ENCODE measurements around the gene DIS3L2.

The DIS3L2 gene

GRCh38 chr2:232342635-232343565 lies 381.4 kb downstream of the DIS3L2 start:
- ATAC-seq: no peak
- no peak for TF ChIP-seq ESRRG (CRISPR knock-in tag; IDR thresholded peaks at IDR 0.05)
- TF ChIP-seq CSRNP3 (CRISPR knock-in tag; IDR thresholded peaks at IDR 0.05): no peak
- TF ChIP-seq TSHZ2 (CRISPR knock-in tag; IDR thresholded peaks at IDR 0.05): no peak
- TF ChIP-seq RARB (CRISPR knock-in tag; IDR thresholded peaks at IDR 0.05): no peak
- no peak for TF ChIP-seq CSDC2 (CRISPR knock-in tag; IDR thresholded peaks at IDR 0.05)
- no peak for TF ChIP-seq SNAI2 (CRISPR knock-in tag; IDR thresholded peaks at IDR 0.05)
- no peak for TF ChIP-seq POU6F1 (CRISPR knock-in tag; IDR thresholded peaks at IDR 0.05; ENCODE audit: borderline replicate concordance, low read depth)
- no peak for TF ChIP-seq TOX (CRISPR knock-in tag; IDR thresholded peaks at IDR 0.05; ENCODE audit: borderline replicate concordance)
- TF ChIP-seq BACH2 (CRISPR knock-in tag; IDR thresholded peaks at IDR 0.05; ENCODE audit: borderline replicate concordance): no peak
- TF ChIP-seq ZFP3 (CRISPR knock-in tag; IDR thresholded peaks at IDR 0.05): no peak
- TF ChIP-seq OSR1 (CRISPR knock-in tag; IDR thresholded peaks at IDR 0.05): no peak
- no peak for TF ChIP-seq PATZ1 (CRISPR knock-in tag; IDR thresholded peaks at IDR 0.05; ENCODE audit: borderline replicate concordance)
- TF ChIP-seq ZNF565 (CRISPR knock-in tag; conservative IDR thresholded peaks at IDR 0.05; ENCODE audit: low read depth): no peak

GRCh38 chr2:232343821-232344220 lies 382.3 kb downstream of the DIS3L2 start:
- TF ChIP-seq ZFP3 (CRISPR knock-in tag; IDR thresholded peaks at IDR 0.05) (no peak), TCF4 (CRISPR knock-in tag; IDR thresholded peaks at IDR 0.05; ENCODE audit: borderline replicate concordance) (no peak), CSDC2 (CRISPR knock-in tag; IDR thresholded peaks at IDR 0.05) (no peak), POU6F1 (CRISPR knock-in tag; IDR thresholded peaks at IDR 0.05; ENCODE audit: borderline replicate concordance, low read depth) (no peak), ZNF565 (CRISPR knock-in tag; conservative IDR thresholded peaks at IDR 0.05; ENCODE audit: low read depth) (no peak), ESRRG (CRISPR knock-in tag; IDR thresholded peaks at IDR 0.05) (no peak), TSHZ2 (CRISPR knock-in tag; IDR thresholded peaks at IDR 0.05) (no peak), ZC3H10 (CRISPR knock-in tag; IDR thresholded peaks at IDR 0.05) (no peak), ARNTL (CRISPR knock-in tag; IDR thresholded peaks at IDR 0.05; ENCODE audit: borderline replicate concordance, low read depth) (no peak), BACH2 (CRISPR knock-in tag; IDR thresholded peaks at IDR 0.05; ENCODE audit: borderline replicate concordance) (no peak), ZNF8 (CRISPR knock-in tag; IDR thresholded peaks at IDR 0.05) (no peak), SNAI2 (CRISPR knock-in tag; IDR thresholded peaks at IDR 0.05) (no peak), GLIS3 (CRISPR knock-in tag; IDR thresholded peaks at IDR 0.05) (no peak), OSR1 (CRISPR knock-in tag; IDR thresholded peaks at IDR 0.05) (no peak), PPARA (CRISPR knock-in tag; IDR thresholded peaks at IDR 0.05; ENCODE audit: borderline replicate concordance) (no peak)
- no peak for ATAC-seq

All from SK-N-SH treated with all-trans-retinoic acid at 6 μM for 48 hours (cell line).